ENCODE results near the gene SMYD4. TPM values are rescaled to one million over a fixed set of nuclear protein-coding genes. Genes with fewer than 3 reads are reported as not detected.
"Not testable (repeated sequence)": the region's sequence is repeated elsewhere in the genome, so short reads cannot be mapped to it uniquely, and the experiment has no call there.

SMYD4 gene
- total RNA-seq, 1 donor from 2014 or later, result 36.6 TPM

GRCh38 chr17:1830288-1830687, 586 bp upstream of the SMYD4 start:
- intact Hi-C loops (cut with micrococcal nuclease), result loop anchor here (5.0 kb wide), 1 partner anchor 42 kb away; no protein-coding TSS in a partner anchor

- intact Hi-C loops (cut with micrococcal nuclease), result loop anchor here (2.0 kb wide), 1 partner anchor 112 kb away; no protein-coding TSS in a partner anchor
Measured at GRCh38 chr17:1829216-1829591, 498 bp downstream of the SMYD4 start.

GRCh38 chr17:1820528-1821252, 9.0 kb downstream of the SMYD4 start:
- intact Hi-C loops (cut with micrococcal nuclease), result no loop called here

GRCh38 chr17:1813088-1813487, 16.6 kb downstream of the SMYD4 start:
- intact Hi-C loops (cut with micrococcal nuclease), result no loop called here

GRCh38 chr17:1810450-1811103, 19.1 kb downstream of the SMYD4 start:
- intact Hi-C loops (cut with micrococcal nuclease), result no loop called here

GRCh38 chr17:1809815-1810214, 19.9 kb downstream of the SMYD4 start:
- intact Hi-C loops (cut with micrococcal nuclease), result not testable (repeated sequence)

- intact Hi-C loops (cut with micrococcal nuclease), result no loop called here
Measured at GRCh38 chr17:1808644-1809043, 21.1 kb downstream of the SMYD4 start.

- intact Hi-C loops (cut with micrococcal nuclease), result no loop called here
Measured at GRCh38 chr17:1807890-1808289, 21.8 kb downstream of the SMYD4 start.

GRCh38 chr17:1803280-1803679, 26.4 kb downstream of the SMYD4 start:
- intact Hi-C loops (cut with micrococcal nuclease), result no loop called here

- intact Hi-C loops (cut with micrococcal nuclease), result no loop called here
Measured at GRCh38 chr17:1802429-1802828, 27.3 kb downstream of the SMYD4 start.

- intact Hi-C loops (cut with micrococcal nuclease), result no loop called here
Measured at GRCh38 chr17:1800712-1801111, 29.0 kb downstream of the SMYD4 start.

- intact Hi-C loops (cut with micrococcal nuclease), result no loop called here
Measured at GRCh38 chr17:1800240-1800639, 29.5 kb downstream of the SMYD4 start.

- intact Hi-C loops (cut with micrococcal nuclease), result not testable (repeated sequence)
Measured at GRCh38 chr17:1797846-1798245, 31.9 kb downstream of the SMYD4 start.

GRCh38 chr17:1797323-1797722, 32.4 kb downstream of the SMYD4 start:
- intact Hi-C loops (cut with micrococcal nuclease), result no loop called here

GRCh38 chr17:1796800-1797199, 32.9 kb downstream of the SMYD4 start:
- intact Hi-C loops (cut with micrococcal nuclease), result no loop called here

- intact Hi-C loops (cut with micrococcal nuclease), result no loop called here
Measured at GRCh38 chr17:1793447-1793806, 36.3 kb downstream of the SMYD4 start.

GRCh38 chr17:1792495-1793446, 36.9 kb downstream of the SMYD4 start:
- intact Hi-C loops (cut with micrococcal nuclease), result no loop called here

- intact Hi-C loops (cut with micrococcal nuclease), result no loop called here
Measured at GRCh38 chr17:1789936-1790335, 39.8 kb downstream of the SMYD4 start.

- intact Hi-C loops (cut with micrococcal nuclease), result no loop called here
Measured at GRCh38 chr17:1787301-1787902, 42.3 kb downstream of the SMYD4 start.

- intact Hi-C loops (cut with micrococcal nuclease), result no loop called here
Measured at GRCh38 chr17:1786708-1787107, 43.0 kb downstream of the SMYD4 start.

GRCh38 chr17:1785930-1786329, 43.8 kb downstream of the SMYD4 start:
- intact Hi-C loops (cut with micrococcal nuclease), result no loop called here

All from T-helper 2 cell treated with Interferon-gamma antibody and Interleukin-4, amounts not matched to agents 100 ng/mL and 5 ng/mL, for 36 hours (primary cell).